Anterior cingulate cortex (tissue), 58 donors: ENCODE measurements around the gene CEMIP.

Experiments used
- DNase-seq, 58 donors: peaks; one replicate each; lab custom pipeline; 2025; lab: John Stamatoyannopoulos, UW

The CEMIP gene

DNA sequence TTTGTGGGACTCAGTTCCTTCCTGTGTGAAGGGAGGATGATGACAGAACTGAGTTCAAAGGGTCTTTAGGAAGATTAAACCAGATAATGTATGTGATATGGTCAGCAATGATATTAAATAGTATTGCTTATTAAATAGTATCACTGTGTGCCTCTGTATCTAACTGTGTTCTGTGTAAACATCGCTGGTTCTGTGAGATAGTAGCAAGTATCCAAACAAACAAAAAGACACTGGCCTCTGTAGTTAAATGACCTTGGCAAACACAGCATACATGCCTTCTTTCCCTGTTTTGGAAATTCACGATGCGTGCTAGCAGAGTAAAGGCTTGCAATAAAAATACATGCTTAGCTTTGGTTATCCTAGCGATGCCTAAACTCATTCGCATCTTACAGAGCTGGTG, 134.4 kb downstream of the CEMIP start:
- no peak for DNase-seq

DNA sequence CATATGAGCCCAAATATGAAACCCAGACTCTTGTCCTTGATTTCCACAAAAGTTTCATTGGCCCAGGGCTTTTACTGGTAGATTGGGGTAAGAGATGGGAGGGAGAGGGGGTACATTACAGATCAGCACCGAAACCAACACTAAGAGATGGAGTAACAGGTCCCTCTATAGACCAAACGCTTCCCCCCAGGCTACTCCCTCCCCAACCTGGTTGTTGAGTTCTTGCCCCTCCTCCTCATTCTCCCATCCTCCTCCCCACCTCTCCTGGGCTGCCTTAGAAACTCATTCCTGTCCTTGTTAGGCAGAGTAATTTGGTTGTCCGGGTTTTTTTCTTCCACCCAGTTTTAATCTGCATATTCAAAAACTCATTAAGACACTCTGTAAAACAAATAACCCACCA, 136.3 kb downstream of the CEMIP start:
- DNase-seq: no peak

DNA sequence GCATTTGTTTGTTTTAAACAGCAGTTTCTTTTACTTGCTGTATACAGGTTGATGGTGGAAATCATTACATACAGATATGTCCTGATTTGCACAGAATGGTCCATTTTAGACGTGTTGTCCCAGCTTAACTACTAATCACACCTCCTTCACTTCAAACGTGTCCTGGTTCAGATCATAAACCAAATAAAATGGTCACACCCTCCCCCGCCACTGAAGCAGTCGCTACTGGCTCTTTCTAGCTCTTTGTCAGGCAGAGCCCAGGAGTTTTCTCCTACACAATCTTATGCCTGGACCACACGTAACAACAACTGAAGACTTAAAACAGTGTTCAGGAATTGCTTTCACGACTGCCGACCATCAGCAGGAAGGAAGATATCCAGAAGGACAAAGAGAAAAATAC, 136.9 kb downstream of the CEMIP start:
- no peak for DNase-seq

DNA sequence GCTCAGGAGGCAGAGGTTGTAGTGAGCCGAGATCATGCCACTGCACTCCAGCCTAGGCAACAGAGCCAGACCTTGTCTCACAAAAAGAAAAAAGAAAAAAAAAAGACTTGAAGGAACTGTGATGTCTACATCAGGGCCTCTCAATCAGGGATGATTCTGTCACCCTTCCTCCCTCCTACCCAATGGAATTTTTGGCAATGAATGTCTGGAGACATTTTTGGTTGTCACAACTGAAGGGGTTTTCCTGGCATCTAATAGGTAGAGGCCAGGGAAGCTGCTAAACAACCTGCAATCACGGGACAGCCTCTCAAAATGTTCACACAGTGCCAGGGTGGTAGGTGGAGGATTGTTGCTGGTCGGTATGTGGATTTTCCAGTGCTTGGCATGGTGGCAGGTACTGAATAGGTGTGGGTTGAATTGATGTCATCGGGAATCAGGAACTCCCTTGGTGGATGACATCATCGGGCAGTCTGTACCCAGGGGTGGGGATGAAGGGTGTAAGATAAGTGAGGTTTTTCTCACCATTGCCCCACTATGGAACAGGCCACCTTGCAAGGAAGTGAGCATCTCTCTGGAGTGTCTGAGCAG, 139.1 kb downstream of the CEMIP start:
- DNase-seq: no peak

- DNase-seq: no peak
These were observed 141.1 kb downstream of the CEMIP start for GRCh38 chr15:80920271-80920699.

GRCh38 chr15:80921736-80922410, 142.7 kb downstream of the CEMIP start:
- no peak for DNase-seq

GRCh38 chr15:80923668-80924067, 144.5 kb downstream of the CEMIP start:
- no peak for DNase-seq

DNA sequence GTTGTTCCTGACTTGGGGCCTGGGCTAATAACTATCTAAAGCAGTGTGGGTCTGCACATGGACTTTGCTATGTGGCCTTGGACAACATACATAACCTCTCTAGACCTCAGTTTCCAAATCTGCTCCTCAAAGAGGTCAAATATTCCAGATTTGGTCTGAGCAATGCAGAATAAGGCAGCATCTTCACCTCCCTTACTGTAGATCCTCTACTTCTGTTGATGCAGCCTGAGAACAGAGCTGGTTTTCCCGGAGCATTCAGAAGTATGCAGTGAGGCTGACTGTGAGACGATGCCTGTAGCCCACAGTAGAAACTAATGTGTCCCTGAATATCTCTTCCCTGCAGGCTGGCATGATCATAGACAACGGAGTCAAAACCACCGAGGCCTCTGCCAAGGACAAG, 145.1 kb downstream of the CEMIP start:
- DNase-seq: no peak

GRCh38 chr15:80925597-80926059, 146.5 kb downstream of the CEMIP start:
- DNase-seq: no peak

DNA sequence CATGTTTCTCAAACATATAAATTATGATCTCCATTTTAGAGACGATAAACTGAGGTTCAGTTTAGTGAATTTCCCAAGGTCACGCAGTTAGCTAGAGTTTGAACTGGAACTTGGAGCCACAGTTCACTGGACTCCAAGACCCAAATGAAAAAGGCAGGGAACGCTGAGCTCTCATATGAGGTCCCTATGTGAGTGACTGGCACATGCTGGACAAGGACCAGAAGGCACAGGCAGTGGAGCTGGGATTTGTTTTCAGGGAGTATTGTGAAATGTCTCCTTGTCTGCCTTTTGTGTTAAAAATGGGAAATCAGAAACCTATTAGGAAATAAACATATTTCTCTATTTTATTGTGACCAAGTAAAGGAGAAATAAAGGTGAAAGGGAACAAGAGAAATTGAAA, 147.0 kb downstream of the CEMIP start:
- DNase-seq: no peak

DNA sequence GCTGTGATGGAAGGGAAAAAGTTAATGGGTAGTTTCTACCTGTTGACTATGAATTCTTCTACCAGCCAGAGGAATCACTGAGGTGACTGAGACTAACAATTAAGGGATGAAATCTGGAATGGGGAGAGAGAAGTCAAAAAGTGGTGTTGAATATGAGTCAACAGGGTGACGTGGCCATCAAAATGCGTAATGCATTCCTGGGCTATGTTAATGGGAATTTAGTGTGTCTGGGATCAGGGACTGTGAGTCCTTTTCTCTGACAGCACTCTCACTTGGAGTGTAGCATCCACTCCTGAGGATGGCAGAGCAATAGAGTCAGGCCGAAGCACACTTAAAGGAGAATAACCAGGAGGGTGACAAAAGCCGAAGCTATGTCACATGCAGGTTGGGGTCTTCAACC, 150.1 kb downstream of the CEMIP start:
- DNase-seq: no peak

DNA sequence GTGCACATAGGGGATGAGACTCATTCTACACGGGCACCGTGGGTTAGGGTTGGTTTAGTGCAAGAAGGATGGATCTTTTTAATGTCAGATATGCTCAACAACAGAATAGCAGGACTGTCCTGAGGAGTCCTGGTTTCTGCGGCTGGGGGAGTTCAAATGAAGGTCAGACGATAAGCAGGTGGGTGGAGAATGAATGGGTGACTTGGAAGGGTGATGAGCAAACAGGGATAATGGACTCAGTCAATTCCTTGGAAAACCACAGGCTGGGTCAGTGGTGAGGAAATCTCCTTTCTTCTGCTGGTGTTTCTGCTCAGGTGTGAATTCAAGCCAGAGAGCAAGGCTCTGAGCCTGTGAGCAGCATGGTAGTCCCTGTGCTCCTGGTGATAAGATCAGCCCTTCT, 150.5 kb downstream of the CEMIP start:
- DNase-seq: no peak

- no peak for DNase-seq
These were observed 152.0 kb downstream of the CEMIP start for GRCh38 chr15:80931191-80931590.

DNA sequence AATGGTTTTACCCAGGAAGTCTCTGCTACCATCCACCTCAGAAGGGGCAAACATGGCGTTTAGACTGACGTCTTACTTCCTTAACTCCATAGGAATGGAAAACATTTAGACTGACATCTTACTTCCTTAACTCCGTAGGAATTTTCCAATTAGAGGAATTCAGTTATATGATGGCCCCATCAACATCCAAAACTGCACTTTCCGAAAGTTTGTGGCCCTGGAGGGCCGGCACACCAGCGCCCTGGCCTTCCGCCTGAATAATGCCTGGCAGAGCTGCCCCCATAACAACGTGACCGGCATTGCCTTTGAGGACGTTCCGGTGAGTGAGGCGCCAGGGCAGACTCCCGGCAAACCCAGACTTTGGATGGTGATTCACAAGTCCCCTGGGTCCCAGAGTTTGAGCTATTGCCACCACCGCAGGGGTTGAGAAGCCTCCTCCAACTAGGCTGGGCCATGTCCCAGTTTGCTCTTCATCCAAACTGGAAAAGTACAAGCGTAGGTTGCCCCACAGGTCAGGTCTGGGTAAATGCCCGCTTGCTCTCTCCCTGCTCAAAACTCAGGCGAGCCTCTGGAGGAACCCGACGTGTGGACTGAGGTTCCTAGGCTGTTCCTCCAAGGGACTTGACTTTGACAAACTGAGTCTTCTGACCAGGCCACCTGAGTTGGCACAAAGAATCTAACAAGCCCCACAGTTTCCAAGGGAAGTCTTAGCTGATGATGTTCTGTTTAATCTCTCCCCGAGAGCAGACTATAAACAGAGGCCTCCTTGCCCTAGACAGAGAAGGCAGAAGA, 152.7 kb downstream of the CEMIP start:
- no peak for DNase-seq

GRCh38 chr15:80932513-80932815, 153.3 kb downstream of the CEMIP start:
- no peak for DNase-seq

DNA sequence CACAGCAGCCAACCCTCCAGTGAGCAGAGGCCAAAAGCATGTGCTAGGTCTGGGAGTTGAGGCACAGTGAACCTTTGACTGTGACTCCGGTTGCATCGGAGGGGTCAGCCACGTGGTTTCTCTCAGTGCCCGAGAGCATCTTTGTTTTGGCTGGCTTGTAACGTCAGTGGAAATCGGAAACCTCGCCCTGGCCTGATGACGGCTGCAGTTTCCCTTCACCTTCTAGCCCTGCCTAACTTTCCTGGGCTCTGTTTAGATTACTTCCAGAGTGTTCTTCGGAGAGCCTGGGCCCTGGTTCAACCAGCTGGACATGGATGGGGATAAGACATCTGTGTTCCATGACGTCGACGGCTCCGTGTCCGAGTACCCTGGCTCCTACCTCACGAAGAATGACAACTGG, 153.8 kb downstream of the CEMIP start:
- no peak for DNase-seq

- DNase-seq: peak in 5 of 58 donors; percentile 6 to 27 (median 18)
These were observed 155.6 kb downstream of the CEMIP start for GRCh38 chr15:80934761-80935221.

DNA sequence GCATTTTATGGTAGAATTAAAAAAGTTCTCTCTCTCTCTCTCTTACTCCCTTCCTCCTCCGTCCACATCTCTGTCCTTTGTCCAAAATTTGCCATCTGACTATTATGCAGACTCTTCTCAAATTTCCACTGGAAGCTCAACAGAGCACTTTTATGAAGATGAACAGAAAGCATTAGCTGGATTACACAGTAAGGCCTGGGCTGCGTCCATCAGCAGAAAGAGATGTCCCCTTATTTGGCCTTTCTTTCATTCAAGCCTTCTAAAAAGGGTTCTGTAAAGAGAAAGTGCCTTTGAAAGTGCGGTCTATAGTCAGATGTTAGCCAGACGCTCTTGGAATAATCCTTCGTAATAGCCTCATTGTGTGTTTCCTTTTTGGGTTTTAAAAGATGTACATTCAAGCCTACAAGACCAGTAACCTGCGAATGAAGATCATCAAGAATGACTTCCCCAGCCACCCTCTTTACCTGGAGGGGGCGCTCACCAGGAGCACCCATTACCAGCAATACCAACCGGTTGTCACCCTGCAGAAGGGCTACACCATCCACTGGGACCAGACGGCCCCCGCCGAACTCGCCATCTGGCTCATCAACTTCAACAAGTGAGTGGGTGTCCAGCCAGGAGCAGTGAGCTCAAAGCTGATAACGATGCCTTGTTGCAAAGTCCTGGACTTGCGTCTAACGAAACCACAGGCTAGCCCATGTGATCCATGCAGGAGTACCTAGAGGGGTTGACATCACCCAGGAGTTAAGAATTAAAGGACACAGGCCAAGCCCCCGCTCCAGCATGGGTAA, 157.3 kb downstream of the CEMIP start:
- DNase-seq: peak in 3 of 58 donors; percentile 2 to 17 (median 3)

DNA sequence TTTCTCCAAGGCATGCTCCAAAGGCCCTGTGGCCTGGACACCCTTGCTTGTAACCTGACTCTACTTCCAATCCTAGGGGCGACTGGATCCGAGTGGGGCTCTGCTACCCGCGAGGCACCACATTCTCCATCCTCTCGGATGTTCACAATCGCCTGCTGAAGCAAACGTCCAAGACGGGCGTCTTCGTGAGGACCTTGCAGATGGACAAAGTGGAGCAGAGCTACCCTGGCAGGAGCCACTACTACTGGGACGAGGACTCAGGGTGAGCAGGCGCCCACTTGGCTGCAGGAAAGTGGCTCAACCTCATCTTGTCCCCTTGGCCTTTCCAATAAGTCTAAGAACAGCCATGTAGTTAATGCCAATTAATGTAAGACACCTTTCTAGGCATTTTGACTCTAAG, 158.5 kb downstream of the CEMIP start:
- DNase-seq: no peak

DNA sequence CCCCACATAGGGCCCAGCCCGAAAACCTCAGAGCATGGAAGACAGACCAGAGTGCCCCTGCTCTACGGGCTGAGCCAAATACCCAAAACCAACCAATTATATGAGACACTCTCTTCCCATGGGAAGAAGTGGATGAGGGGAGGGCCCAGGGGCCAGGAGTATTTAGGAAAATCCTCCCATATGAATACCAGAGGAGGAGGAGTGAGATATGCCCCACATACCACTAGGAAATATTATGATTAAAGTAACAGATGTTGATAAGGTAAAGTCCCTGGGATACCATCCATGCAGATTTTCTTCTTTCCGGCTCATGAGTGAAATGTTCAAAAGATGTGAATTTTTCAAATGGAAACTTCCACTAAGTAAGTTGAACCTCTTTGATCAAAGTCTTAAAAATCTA, 160.0 kb downstream of the CEMIP start:
- DNase-seq: no peak

GRCh38 chr15:80940331-80940730, 161.2 kb downstream of the CEMIP start:
- no peak for DNase-seq
